HepG2 (cell line): Measurements from ENCODE around the gene ATRN. TPM values are rescaled to one million over a fixed set of nuclear protein-coding genes. Genes with fewer than 3 reads are reported as not detected.

ENCODE experiments used
- CENPBD1 ChIP-seq: sonication (generic); formaldehyde crosslinking; IDR thresholded peaks from 2 replicates; pipeline ENCODE4 v1.8.0; 2022; ENCODE audit warnings: missing genetic modification reagents, low read depth, mild to moderate bottlenecking, borderline replicate concordance
- GABPA ChIP-seq, 2 experiments: IDR thresholded peaks; 2 replicates each; pipeline ENCODE4 v1.6.1; 2011 to 2016; ENCODE audit warnings: low read depth in 2 of 2, low read length in 1 of 2, missing biosample characterization in 1 of 2, missing genetic modification characterization in 1 of 2
- MAFG ChIP-seq: sonication (generic); formaldehyde crosslinking; IDR thresholded peaks from 2 replicates; pipeline ENCODE4 v1.5.1; 2020; ENCODE audit warnings: mild to moderate bottlenecking, missing genetic modification reagents
- RFX3 ChIP-seq: IDR thresholded peaks from 2 replicates; pipeline ENCODE4 v1.6.1; 2016; ENCODE audit warnings: missing biosample characterization, missing genetic modification reagents
- TAF15 ChIP-seq: fragments of 200-400 bp; formaldehyde crosslinking; IDR thresholded peaks from one replicate; pipeline ENCODE4 v1.6.1; 2018; ENCODE audit warnings: mild to moderate bottlenecking, low read depth, low read length; ENCODE audit not compliant: poor library complexity, severe bottlenecking
- TERF1 ChIP-seq: sonication (generic); formaldehyde crosslinking; IDR thresholded peaks from 2 replicates; pipeline ENCODE4 v1.8.0; 2022; ENCODE audit warnings: mild to moderate bottlenecking, missing genetic modification reagents, moderate library complexity
- TFDP2 ChIP-seq: sonication (generic); formaldehyde crosslinking; IDR thresholded peaks from 2 replicates; pipeline ENCODE4 v1.4.0; 2020; ENCODE audit warnings: missing genetic modification reagents
- ZNF101 ChIP-seq: sonication (generic); formaldehyde crosslinking; IDR thresholded peaks from 2 replicates; pipeline ENCODE4 v1.4.0; 2020; ENCODE audit warnings: mild to moderate bottlenecking, low read depth, missing genetic modification reagents, borderline replicate concordance
- ZNF138 ChIP-seq: sonication (generic); formaldehyde crosslinking; IDR thresholded peaks from 2 replicates; pipeline ENCODE4 v1.5.0; 2020; ENCODE audit warnings: mild to moderate bottlenecking, low read depth, missing genetic modification reagents
- ZNF337 ChIP-seq: sonication (generic); formaldehyde crosslinking; IDR thresholded peaks from 2 replicates; pipeline ENCODE4 v1.5.1; 2020; ENCODE audit warnings: missing genetic modification reagents, low read depth, mild to moderate bottlenecking, borderline replicate concordance
- ZNF441 ChIP-seq: sonication (generic); formaldehyde crosslinking; IDR thresholded peaks from 2 replicates; pipeline ENCODE4 v1.7.0; 2021; ENCODE audit warnings: missing genetic modification reagents, borderline replicate concordance
- ZNF576 ChIP-seq: sonication (generic); formaldehyde crosslinking; IDR thresholded peaks from 2 replicates; pipeline ENCODE4 v1.4.0; 2020; ENCODE audit warnings: mild to moderate bottlenecking, missing genetic modification reagents
- ZNF580 ChIP-seq: IDR thresholded peaks from 2 replicates; pipeline ENCODE4 v1.6.1; 2016; ENCODE audit warnings: low read depth, borderline replicate concordance
- ZNF609 ChIP-seq: sonication (generic); formaldehyde crosslinking; IDR thresholded peaks from 2 replicates; pipeline ENCODE4 v1.4.0; 2020; ENCODE audit warnings: mild to moderate bottlenecking, missing genetic modification reagents, borderline replicate concordance
- ZNF629 ChIP-seq: sonication (generic); formaldehyde crosslinking; conservative IDR thresholded peaks from 2 replicates; pipeline ENCODE4 v1.5.0; 2020; ENCODE audit warnings: missing genetic modification reagents
- ZNF678 ChIP-seq: sonication (generic); formaldehyde crosslinking; IDR thresholded peaks from 2 replicates; pipeline ENCODE4 v1.4.0; 2020; ENCODE audit warnings: mild to moderate bottlenecking, missing genetic modification reagents
- ZNF737 ChIP-seq: sonication (generic); formaldehyde crosslinking; IDR thresholded peaks from 2 replicates; pipeline ENCODE4 v1.5.0; 2020; ENCODE audit warnings: missing genetic modification reagents, mild to moderate bottlenecking, borderline replicate concordance
- ZNF761 ChIP-seq: sonication (generic); formaldehyde crosslinking; conservative IDR thresholded peaks from 2 replicates; pipeline ENCODE4 v1.4.0; 2020; ENCODE audit warnings: mild to moderate bottlenecking, missing genetic modification reagents
- polyA plus RNA-seq, 8 experiments: library from polyadenylated mRNA; depleted of rRNA in 3 of 8; stranded (reverse) in 7 of 8; unstranded in 1 of 8; fragments of >200 nt; fragmentation: Illumina TruSeq in 4 of 8; extraction: Trizol in 4 of 8; gene quantifications; 2 replicates each; pipeline versions ENCODE4 v1.2.1 to v1.2.3, GENCODE V29; 2011 to 2016; ENCODE audit warnings: low read depth in 4 of 8, missing spikeins in 1 of 8, mixed read lengths in 1 of 8; ENCODE audit not compliant: insufficient read depth in 1 of 8
- total RNA-seq, 5 experiments: library from RNA; depleted of rRNA; stranded (reverse); fragments of >200 nt; fragmentation: Illumina TruSeq; extraction: Trizol; gene quantifications; 2 replicates each; pipeline ENCODE4 v1.2.3, GENCODE V29; 2016; ENCODE audit warnings: low read depth in 1 of 5

Gene ATRN
- total and polyA plus RNA-seq, 2 of the 13 experiments (the other 11 are each of a cell fraction or from before 2014, with no cell fraction given): 44.2 to 81.1 TPM

GRCh38 chr20:3541887-3542721 is 71.3 kb downstream of the ATRN start (continued):
- TF ChIP-seq ZNF609 (CRISPR knock-in tag): peak; percentile 82
- no peak for TF ChIP-seq ZNF101 (CRISPR knock-in tag)
- TF ChIP-seq TFDP2: peak; percentile 81
- TF ChIP-seq TERF1 (CRISPR knock-in tag): no peak
- TF ChIP-seq ZNF138 (CRISPR knock-in tag): 0 out of 2 replicates have a peak, but pooled peaks have one; percentile 40
- TF ChIP-seq ZNF576 (CRISPR knock-in tag): no peak
- TF ChIP-seq CENPBD1 (CRISPR knock-in tag): no peak
- TF ChIP-seq GABPA (IDR thresholded peaks at IDR 0.05; ENCODE audit: low read depth, low read length): no peak
- no peak; the same call in 1 of the 2 replicates for TF ChIP-seq GABPA (CRISPR knock-in tag; IDR thresholded peaks at IDR 0.05; ENCODE audit: low read depth)
- TF ChIP-seq MAFG (CRISPR knock-in tag): no peak
- TF ChIP-seq ZNF580 (CRISPR knock-in tag): peak; percentile 94; the same call in 1 of the 2 replicates
- TF ChIP-seq ZNF678 (CRISPR knock-in tag): no peak
- peak; percentile 47; the same call in 1 of the 2 replicates for TF ChIP-seq ZNF337 (CRISPR knock-in tag)
- no peak for TF ChIP-seq RFX3 (CRISPR knock-in tag)
- 0 out of 2 replicates have a peak, but pooled peaks have one; percentile 34 for TF ChIP-seq ZNF441 (CRISPR knock-in tag)
- TF ChIP-seq ZNF761: peak; percentile 83
- no peak for TF ChIP-seq TAF15
- peak; percentile 57; the same call in 1 of the 2 replicates for TF ChIP-seq ZNF629 (CRISPR knock-in tag)
- TF ChIP-seq ZNF737: no peak
